Activated CD8-positive, alpha-beta memory T cell treated with anti-CD3 and anti-CD28 coated beads, Interleukin-2, amount 50 U/mL, for 48 hours (primary cell): ENCODE measurements around the gene ZNF207.
"Not testable (repeated sequence)": the region's sequence is repeated elsewhere in the genome, so short reads cannot be mapped to it uniquely, and the experiment has no call there.

Experiments used
- DNase-seq: peaks from one replicate; pipeline ENCODE4 v3.0.0-alpha.2; 2020

The ZNF207 gene

DNA sequence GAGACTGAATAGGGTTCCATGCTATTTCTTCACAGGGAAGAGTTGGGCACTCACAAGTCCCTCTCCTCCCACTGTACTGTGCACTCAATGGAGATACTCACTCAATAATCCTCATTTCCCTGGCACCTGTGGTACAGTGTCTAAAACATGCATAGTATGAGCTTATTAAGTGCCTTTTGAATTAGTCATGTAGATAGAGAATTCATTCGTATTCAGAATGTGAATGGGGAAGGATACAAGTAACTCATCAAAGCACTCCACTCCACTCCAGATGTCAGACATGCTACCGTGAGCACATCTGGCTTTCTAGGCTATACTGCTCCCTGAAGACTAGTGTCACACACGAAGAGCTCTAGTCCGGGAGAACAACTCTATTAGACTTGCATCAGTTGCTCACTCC, 14.3 kb upstream of the ZNF207 start:
- DNase-seq = no peak

DNA sequence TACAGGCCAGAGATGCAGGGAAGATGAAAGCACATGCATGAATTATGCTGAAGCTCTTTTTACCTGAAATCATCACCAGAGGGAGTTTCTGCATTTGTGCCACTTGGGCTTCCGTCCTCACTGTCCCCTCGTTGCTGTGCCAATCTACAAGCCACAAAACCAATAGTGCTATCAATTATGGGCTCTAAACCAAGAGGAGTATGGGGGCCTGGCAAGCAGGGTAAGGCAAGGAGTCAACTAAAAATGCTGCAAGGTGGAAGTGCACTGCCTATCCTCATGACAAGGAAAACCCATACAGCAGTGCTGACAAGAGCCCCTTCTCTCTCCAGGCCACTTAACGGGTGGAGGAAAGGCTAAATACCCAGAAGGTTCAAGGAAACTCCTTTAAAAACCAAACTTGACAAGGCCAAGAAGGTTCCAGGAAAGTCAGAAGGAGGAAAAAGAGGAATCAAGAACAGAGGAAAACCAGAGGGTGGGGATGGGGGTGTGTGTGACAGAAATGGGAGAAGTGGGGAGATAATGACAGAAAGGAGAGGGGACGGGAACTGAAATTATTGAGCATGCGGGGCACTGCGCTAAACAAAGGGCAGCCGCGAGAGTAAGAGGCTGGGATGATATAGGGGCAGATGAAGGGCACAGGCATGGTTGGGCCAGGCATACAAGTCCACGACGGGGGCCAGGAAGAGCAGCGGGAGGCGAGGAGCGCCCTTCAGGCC, 8.7 kb upstream of the ZNF207 start:
- DNase-seq = peak; percentile 63

DNA sequence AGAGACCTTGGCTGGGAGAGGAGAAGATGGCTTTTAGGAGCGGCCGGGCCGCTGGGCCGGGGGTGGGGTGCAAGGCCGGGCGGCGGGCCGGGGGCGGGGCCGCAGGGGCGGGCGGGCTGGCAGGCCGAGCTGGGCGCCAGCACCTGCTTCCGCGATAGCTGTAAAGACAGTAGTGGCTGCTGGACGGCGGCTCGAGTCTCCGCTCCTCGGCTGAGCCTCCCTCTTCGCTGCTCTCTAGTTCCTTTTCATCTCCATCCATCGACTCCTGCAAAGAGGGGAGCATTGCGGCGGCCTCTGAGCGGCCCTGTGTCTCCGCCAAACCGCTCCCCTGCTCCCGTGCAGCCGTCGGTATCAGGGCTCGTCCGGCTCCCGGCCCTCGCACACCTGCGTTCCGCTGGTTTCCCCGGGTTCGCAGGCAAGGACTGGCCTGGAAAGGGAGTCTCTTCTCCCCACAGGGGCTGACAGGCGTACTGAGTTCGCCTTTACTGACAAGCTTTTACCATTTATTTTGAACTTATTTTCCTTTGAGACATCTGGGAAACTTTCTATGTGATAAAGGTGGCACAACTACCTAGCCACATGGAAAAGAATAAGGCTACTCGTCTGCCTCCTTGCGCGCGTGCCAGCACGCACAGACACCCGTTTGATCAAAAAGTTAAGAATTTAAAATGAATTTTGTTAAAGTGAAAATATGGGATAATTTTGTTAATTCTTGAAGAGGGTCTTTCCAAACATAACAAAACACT, 7.9 kb upstream of the ZNF207 start, which contains the start of gene C17orf75:
TSS of gene C17orf75 (minus strand) at position 317 of the 746 bp plus-strand sequence. CDS start at position 283, 34 bp downstream.
- peak; percentile 92 for DNase-seq

DNA sequence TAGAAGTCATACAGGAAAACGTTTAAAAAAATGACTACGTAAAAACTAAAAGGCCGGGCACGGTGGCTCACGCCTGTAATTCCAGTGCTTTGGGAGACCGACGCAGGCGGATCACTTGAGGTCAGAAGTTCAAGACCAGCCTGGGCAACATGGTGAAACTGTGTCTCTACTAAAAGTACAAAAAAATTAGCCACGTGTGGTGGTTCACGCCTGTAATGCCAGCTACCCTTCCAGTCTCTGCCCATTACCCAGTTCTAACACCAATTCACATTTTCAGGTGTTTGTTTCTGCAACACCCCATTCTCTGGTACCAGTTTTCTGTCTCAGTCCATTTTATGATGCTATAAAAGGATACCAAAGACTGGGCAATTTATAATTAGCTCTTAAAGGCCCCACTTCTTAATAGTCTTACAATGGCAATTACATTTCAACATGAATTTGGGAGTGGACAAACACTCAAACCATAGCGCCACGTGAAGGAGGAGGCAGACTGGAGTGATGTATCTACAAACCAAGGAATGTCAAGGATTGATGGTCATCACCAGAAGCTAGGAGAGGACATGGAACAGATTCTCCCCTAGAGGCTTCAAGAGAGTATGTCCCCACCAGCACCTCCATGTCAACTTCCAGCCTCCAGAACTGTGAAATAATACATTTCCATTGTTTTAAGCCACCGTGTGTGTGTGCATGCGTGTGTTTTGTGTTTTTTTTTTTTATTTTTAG, 7.2 kb upstream of the ZNF207 start:
- DNase-seq = peak; percentile 51

DNA sequence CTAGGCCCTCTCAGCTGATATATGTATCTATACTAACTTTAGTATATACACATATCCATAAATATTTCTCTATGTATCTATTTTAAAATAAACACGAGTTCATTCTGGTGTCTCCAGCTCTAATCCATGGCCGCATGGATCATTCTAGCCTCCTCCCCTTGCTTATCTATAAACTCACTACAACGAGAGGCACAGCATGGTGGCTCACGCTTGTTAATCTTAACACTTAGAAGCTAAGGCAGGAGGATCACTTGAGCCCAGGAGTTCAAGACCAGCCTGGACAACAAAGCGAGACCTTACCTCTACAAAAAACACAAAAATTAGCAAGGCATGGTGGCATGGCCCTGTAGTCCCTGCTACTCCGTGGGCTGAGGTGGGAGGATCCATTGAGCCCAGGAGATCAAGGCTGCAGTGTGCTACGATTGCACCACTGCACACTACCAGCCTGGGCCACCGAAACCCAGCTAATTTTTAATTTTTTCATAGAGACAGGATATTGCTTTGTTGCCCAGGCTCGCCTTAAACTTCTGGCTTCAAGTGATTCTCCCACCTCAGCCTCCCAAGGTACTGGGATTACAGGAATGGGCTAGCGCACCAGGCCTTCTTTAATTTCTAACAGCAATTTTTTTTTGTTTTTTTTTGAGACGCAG, 3.9 kb upstream of the ZNF207 start:
- no peak for DNase-seq

DNA sequence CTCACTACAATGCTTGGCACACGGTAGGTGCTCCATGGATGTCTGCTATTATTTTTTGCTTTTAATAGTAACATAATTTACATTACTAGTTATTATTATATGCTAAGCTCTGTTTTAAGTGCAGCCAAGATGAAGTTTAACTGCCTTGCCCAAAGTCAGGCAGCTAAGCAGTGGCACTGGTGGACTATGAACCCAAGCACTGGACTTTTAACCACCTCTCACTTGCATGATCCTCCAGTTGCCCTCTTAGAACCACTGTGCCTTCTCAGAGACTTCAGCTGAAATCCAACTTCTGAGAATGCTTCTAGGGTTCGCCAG, 1.5 kb upstream of the ZNF207 start:
- no peak for DNase-seq

DNA sequence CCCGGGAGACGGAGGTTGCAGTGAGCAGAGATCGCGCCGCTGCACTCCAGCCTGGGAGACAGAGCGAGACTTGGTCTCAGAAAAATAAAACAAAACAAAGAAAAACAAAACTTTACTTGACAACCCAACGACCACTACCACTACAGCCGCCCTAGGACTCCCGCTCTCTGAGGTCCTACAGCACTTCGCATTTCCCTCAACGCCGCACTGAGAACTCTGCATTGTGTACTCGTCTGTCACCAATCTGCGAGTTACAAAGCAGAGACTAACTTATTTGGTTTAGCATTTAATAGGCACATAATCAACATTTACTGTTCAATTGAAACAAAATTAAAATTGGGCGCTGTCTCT, 479 bp upstream of the ZNF207 start:
- peak; percentile 61 for DNase-seq

DNA sequence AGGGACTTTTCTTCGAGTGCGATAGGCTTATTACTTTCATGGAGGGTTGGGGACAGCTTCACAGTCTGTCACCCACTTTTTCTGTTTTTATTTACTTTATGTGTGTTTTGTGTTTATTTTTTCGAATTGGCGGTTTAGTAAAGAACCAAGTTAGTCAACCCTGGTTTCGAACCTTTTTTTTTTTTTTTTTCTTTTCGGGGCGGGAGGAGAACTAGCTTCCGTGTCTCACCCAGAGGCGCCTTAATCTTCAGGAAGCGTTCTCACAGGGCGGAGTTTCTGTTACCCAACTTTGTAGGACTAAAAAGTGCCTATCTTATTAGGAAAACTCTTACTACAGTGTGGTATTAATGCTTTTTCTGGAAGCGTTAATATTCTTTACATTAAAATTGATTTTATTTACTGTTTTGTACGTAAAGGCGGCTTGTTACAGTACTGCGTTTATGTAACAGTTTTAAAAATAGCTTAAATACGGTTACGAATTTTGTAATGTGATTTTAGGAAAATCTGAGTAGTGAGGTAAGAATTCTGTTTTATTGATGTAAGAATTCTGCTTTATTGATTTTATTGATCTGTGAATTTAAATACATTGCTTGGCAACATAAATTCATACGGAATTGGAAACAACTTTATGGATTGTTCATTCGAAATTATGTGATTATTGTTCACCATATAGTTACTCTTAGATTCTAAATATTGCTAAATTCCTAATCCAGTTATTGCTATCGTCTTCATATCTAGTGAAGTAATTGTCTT, 885 bp downstream of the ZNF207 start:
- no peak for DNase-seq

DNA sequence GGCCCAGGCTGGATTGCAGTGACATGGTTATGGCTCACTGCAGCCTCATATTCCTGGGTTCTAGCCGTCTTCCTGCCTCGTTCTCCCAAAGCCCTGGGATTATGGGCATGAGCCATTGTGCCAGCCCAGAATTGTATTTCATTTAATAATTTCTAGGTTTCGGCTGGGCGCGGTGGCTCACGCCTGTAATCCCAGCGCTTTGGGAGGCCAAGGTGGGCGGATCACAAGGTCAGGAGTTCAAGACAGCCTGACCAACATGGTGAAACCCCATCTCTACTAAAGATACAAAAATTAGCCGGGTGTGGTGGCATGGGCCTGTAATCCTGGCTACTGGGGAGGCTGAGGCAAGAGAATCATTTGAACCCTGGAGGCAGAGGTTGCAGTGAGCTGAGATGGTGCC, 2.8 kb downstream of the ZNF207 start:
- DNase-seq = not testable (repeated sequence)

DNA sequence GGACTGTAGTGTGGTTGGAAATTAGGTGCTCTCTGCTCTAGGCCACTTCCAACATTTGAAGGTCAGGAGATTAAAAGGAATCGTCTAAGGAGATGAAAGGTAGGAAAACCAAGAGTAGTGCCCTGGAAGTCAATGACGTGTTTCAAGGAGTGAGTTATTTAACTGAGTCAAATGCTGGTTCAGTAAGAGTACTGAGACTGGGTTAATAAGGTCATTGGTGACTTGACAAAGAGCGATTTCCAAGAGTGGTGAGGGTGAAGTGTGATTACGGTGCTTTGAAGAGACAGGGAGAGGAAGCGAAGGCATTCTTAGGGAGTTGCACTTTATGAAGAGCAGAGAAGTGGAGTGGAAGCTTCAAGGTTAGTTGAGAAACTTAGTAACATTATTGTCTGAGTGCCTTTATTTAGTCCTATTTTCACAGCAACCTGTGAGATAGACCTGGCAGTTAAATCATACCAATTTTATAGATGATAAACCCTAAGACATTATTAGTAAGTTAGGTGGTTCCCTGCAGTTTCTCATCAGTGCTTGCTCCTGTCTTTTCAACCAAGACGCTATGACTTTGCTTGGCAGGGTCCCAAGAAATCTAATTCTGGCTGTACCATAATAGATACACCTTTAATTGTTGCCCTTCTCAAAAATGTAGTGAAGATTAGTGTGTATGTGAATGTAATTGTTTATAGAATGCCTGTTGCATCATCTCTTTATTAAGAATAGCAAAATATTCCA, 5.9 kb downstream of the ZNF207 start:
- DNase-seq = no peak

DNA sequence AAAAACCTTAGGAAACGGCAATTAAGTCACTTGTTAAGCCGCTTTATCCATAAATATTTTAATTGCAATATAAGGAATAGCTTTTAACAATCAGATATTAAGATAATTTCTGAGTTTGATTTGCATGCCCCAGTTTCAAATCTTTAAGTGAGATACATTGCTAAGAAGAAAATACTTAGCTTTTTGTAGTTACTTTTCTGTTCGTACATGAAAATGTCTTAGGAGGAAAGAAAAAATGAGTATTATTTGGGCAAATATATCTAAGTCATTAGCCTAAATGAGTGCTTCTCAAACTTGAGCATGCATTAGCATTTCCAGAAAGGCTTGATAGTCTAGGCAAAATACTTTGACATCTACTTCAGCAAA, 6.4 kb downstream of the ZNF207 start:
- no peak for DNase-seq

DNA sequence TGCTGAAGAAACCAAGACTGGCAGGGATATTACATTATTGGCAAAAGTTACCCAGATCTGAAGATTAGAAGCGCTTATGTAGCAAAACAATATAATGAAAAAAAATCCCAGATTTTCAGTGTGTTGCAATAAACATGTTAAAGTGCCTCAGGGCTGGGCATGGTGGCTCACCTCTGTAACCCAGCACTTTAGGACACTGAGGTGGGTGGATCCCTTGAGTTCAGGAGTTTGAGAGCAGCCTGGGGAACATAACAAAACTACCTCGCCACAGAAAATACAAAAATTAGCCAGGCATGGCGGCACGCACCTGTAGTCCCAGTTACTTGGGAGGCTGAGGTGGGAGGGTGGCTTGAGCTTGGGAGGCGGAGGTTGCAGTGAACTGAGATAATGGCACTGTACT, 6.8 kb downstream of the ZNF207 start:
- peak; percentile 42 for DNase-seq

DNA sequence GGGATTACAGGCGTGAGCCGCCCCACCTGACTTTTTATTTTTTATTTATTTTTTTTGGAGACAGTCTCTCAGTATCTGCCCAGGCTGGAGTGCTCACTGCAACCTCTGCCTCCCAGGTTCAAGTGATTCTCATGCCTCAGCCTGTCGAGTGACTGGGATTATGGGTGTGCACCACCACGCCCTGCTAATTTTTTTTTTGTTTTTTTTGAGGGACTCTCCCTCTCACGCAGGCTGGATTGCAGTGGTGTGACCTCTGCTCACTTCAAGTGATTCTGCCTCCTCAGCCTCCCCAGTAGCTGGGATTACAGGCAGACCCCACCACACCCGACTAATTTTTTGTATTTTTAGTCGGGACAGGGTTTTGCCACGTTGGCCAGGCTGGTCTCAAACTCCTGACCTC, 7.7 kb downstream of the ZNF207 start:
- DNase-seq = no peak

DNA sequence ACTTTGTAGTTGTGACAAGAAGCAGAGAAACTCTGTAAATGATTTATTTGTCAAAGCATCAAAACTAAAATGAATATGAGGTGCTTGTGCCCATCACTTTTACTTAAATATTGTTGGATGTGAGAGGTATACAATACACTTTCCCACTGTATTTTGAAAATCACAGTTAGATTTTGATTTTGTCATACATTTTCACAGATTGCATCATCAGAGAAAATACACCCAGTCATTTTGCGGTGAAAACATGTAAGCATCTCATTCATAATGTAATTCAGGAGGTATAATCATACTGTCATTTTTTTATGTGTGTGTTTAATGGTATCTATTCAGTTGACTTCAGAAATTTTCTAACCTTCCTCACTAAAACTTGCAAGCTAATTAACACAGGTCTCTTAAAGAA, 11.3 kb downstream of the ZNF207 start:
- DNase-seq = no peak

DNA sequence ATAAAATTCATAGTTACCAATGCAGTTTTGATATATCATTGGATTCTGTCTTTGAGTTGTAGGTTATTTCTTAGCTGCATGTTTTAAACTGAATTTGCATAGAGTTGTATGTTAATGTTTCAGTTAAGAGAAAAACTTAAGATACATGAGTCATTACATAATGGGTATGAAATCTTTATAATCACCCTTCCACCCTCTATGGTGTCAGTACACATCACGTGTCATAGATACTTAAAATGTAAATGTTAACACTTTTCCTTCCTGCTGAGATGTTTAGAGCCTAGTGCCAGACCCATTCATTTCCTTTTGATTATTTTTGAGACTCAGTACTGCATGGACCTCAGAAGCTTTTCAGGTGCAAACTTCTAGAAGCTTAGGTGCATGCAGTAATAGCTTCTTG, 20.5 kb downstream of the ZNF207 start:
- no peak for DNase-seq

DNA sequence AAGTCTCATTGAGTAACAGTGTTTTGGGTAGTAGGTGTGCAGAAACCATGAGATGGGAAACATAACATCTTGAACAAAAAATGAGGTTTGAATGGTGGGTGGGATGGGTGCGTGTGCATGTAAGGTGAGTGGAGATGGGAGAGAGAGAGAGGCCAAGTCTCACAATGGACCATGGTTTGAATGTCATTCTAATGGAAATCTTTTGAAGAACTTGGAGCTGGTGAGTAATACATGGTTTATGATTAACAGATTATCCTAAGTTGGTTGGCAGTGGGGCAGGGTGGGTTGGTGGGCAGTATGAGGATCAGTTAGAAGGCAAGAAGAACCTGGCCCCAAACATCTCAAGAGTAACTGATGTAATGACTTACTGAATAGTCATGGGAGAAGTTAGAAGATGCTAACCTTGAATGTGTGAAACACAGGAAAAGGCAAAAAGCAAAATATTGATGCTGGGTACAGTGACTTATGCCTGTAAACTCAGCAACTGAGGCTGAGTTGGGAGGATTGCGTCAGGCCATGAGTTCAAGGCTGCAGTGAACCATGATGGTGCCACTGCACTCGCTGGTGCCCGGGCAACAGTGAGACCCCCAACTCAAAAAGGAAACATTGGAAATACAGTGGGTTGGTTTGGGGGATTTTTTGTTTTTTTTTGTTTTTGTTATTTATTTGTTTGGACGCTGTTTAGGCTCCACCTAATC, 32.7 kb downstream of the ZNF207 start:
- DNase-seq = no peak

DNA sequence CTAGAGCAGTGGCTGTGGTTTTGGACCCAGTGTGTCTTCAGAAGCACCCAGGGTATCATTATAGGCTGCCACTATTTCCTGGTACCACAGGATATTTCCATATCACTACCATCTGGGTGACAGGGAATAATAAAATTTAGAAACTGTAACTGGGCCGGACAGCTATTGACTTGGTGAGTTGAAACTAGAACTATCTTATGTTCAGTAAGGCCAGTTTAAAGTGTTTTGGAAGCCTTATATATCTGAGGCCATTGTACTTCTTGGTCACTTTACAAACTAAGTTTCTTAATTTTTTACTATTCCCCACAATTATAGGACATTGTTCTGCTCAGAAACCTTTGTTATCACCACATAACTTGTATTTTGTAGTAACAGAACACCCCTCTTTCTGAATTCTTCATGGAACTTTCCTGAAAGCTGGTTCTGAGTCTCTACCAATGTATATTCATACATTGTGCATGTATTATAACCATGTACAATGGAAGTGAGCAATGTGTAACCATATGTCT, 34.0 kb downstream of the ZNF207 start:
- no peak for DNase-seq

DNA sequence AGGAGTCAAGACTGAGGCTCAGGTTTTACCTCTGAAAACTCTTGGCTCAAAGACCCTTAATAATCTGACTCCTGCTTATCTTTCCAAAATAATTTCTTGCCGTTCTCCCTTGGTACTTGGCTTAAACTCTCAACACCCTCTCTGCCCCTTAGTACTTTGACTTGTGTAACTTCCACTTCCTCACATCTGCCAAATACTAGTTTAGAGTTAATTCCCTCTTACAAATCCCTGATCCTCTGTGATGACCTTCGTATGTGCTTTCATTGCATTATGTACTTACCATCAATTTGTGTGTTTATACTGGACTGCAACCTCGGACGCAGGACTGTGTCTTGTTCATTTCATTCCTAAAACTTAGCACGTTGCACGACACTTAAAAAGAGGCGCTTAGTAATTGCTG, 35.2 kb downstream of the ZNF207 start:
- no peak for DNase-seq

DNA sequence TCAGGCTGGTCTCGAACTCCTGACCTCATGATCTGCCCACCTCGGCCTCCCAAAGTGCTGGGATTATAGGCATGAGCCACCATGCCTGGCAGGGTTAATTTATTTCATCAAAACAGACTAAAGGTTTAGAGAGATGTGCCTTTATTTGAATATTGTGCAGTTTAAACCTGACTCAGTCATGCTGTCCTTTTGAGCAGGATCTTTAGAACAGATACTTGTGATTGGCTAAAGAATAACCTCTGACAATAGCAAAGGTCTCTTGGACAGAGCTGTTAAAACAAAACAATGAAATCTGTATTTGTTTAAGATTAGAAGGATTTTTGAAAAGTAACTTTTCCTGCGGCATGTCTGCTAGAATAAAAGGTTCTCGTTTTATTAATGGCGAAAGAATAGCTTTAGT, 36.0 kb downstream of the ZNF207 start:
- no peak for DNase-seq

DNA sequence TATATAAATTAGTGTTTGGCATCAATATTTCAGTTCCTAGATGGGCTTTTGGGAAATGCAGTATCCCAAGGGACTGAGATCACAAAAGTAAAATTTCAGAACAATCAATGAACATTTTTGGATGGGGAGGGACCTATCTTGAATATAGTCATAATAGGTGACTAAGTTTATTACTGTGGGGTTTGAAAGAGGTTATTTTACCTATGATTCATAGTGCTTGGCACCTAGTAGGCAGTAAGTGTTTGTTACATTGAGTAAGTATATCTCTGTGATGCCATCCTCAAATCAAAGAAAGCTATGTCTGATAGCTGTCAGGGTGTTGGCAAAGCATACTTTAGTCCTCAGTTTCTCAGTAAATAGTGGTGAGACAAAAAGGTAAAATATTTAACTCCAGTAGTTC, 36.9 kb downstream of the ZNF207 start:
- DNase-seq = no peak

DNA sequence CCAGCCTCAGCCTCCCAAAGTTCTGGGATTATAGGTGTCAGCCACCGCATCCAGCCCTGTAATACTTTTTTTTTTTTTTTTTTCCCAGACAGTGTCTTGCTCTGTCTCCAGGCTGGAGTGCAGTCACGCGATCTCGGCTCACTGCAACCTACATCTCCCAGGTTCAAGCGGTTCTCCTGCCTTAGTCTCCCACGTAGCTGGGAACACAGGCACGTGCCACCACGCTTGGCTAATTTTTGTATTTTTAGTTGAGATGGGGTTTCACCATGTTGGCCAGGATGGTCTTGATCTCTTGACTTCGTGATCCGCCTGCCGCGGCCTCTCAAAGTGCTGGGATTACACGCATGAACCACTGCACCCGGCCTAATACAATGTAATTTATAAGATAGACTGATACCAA, 38.2 kb downstream of the ZNF207 start:
- DNase-seq = not testable (repeated sequence)
